CD4-positive, alpha-beta T cell treated with Interleukin-21 for 1 hour (primary cell): ENCODE results near the gene STRADB.
"Not testable (repeated sequence)": the region's sequence is repeated elsewhere in the genome, so short reads cannot be mapped to it uniquely, and the experiment has no call there.

Experiments used
- DNase-seq: peaks from one replicate; pipeline ENCODE4 v3.0.0-alpha.2; 2020

STRADB gene

DNA sequence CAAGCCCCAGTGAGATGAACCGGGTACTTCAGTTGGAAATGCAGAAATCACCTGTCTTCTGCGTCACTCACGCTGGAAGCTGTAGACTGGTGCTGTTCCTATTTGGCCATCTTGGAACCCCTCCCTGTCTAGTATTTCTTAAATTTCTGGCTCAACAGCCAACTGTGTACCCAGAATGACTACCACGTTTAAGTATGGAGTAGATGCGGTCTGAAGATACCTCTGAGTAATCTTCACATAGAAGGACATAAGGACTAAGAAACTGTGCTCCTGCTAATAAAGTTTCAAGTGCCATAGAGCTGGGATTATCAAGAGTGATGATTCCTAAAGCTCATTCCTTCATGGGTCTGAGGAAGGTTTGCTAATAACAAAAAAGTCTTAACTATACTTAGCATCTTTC, 20.7 kb upstream of the STRADB start:
- DNase-seq = no peak

- DNase-seq = peak; percentile 52
These were observed 19.4 kb upstream of the STRADB start for GRCh38 chr2:201432038-201432620.

- DNase-seq = no peak
These were observed 18.7 kb upstream of the STRADB start for GRCh38 chr2:201432621-201433393.

GRCh38 chr2:201433394-201433995, 18.0 kb upstream of the STRADB start:
- DNase-seq = peak; percentile 25

DNA sequence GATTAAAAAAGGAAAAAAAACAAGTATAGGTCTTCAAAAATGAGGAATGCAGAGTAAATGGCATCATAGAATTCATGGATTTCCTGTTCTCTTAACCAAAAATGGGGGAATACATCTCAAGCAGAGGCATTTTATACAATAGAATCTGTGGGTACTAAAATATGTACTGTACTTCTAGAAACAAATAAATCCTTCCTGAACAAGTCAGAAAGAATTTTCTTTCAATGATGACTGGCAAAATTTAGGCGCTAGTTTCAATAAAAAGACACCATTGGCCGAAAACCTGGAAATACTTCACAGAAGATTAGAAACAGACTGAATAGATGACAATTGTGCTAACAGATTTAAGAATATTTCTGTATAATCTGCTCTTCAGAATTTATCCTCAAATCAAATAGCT, 15.4 kb upstream of the STRADB start:
- DNase-seq = no peak

- DNase-seq = not testable (repeated sequence)
These were observed 12.1 kb upstream of the STRADB start for GRCh38 chr2:201439336-201439922.

DNA sequence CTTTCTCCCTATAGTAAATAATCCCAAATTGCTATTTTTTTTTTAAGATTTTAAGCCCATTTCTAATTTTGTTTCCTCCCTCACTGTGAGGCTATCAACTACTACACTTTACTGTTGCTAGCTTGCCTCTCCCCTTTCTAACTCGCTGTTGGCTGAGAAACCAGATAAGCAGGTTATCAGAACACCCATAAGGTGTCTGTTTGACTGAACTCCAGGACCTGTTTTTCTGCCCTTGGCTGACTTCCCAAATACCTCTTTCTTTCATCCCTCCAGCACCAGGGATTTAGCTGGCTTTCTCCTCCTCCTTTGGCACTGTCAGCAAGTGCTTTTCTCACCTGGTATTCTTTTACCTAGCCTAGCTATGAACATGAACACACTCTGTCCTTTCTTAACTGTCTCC, 11.4 kb upstream of the STRADB start:
- DNase-seq = no peak

GRCh38 chr2:201441409-201441808, 10.1 kb upstream of the STRADB start:
- no peak for DNase-seq

DNA sequence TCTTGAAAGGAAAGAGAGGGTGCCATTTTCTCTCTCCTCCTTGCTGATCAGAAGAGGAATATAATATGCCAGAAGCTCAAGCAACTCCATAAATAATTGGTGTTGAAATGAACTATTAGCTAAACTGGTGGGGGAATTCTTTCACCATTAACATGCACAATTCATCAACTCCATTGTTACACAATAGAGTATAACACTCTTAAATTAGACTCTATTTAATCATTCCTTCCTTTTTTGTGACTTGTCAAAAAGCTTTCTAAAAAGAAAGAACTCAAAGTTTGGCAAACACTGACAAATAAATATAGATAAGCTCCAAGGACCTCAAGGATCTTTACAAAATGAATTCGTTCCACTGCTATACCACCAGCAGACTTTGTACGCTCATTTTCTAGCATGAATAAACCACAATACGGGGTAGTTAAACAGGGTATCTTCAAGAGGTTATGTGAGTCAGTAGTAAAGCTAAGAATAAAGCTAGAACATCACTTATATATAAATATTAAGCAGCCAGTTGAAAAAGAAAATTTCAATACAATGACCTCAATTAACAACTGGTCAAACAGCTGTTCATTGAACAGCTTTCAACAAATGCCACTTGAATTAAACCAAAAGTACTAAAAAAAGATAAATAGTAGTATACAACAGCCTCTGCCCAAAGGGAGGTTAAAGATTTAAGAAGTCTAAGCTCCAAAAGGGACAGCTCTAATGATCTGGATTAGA, 6.6 kb upstream of the STRADB start:
- no peak for DNase-seq

DNA sequence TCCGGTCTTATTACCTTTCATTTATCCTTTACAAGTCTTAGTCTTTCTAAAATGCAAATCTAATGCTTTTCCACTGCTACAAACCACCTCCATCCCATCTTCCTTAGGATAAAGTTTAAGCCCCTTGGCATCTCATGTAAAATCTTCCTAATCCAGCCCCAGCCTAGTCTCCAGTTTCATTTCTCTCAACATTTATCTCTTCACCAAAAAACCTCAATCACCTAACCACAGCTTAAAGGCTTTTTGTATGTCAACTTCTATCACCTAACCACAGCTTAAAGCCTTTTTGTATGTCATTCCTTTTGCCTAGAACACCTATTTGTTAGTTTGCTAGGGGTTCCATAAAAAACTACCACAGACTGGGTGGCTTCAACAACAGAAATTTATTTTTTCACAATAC, 4.5 kb upstream of the STRADB start:
- DNase-seq = peak; percentile 51

- DNase-seq = no peak
These were observed 3.5 kb upstream of the STRADB start for GRCh38 chr2:201448061-201448460.

DNA sequence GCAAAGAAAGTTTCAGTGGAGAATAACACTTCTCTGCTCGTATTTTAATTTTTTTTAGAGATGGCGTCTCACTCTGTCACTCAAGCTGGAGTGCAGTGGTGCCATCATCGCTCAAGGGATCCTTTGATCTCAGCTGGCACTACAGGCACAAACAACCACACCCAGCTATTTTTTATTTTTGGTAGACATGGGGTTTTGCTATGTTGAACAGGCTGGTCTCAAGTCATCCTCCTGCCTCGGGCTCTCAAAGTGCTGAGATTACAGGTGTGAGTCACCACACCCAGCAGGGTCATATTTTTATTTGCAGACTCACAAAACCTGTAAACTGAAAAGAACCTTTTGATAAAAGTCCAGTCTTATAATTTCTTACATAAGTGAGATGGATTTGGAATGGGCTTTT, 2.8 kb upstream of the STRADB start:
- DNase-seq = peak; percentile 62

DNA sequence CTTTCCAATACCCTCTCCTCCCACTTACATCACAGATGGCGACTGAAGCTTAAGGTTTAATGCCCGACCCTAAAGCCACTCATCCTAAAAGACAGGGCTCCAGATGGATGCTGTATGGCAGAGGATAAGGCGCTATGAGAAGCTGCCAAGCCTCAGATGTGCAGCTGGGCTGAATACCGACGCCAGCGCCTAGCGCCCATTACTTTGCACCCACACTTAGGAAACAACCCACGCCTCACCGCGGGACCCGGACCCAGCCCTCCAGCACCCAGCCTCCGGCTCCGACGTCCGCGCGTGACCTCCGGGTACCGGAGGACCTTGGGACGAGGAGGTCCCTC, 617 bp upstream of the STRADB start:
- no peak for DNase-seq

DNA sequence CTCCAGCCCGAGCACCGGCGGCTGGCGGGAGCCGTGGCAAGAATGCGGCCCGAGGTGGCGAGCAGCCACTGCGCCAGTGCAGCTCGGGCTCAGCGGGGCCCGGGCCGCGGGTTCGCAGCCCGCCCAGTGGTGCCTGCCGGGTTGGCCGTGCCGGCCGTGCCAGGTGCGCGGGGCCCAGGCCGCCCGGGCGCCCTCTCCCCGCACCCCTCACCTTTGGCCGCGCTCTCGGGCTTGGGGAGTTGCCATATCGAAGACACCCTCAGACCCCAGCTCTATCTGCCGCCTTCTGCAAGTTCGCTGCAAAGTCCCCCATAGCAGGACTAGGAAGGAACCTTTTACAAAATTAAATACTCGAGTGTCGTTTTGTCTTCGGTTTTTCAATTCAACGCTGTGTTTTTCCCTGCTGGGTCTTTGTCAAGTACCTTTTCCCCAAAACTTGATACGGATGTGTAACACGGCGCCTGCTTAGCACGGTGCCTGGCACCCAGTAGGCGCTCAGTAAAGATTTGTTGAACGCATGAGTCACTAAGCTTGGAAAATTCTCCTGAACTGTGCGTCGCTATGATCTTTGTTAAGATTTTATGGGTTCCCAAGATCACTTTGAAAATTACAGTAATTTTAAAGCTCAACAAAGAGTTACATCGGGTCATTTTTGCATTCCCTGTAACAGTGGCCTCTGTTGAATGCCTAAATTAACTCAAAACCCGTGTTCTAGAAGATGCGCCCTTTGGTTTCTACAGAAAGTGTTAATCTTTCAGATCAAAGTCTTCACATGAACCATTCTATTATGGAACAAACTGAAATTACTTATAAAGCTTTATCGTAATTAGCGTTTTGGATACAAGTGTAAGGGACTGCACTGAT, 750 bp downstream of the STRADB start:
- no peak for DNase-seq

DNA sequence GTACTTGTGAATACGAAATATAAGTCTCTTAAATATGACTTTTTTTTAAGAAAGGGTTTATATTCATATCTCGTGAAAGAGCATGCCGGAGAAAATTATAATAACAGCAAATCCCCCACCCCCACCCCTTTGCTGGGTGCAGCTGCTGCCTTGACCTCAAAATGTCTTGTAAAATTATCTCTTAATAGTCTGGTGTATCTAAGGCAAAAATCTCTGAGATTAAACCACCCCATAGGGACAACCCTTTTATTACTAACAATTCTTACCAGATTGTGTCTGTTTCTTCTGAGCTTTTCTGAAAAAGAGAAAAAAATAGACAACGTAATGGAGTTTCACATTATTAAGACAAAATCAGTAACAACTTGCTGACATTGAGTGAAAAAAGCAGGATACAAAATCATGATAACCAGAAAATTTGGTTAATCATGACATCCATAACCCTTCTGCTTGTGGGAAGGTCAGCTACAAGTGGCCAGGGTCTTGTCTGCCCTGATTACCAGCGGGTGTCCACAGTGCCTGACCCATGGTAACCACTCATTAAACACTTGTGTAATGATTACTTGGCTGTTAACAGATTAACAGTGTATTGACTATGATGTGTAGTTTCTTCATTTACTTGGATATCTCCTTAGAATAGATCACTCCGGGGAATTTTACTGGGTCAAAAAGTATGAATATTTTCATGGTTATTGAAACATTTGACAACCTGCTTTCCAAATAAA, 1.5 kb downstream of the STRADB start:
- no peak for DNase-seq

GRCh38 chr2:201458381-201458780, 6.8 kb downstream of the STRADB start:
- DNase-seq = no peak

DNA sequence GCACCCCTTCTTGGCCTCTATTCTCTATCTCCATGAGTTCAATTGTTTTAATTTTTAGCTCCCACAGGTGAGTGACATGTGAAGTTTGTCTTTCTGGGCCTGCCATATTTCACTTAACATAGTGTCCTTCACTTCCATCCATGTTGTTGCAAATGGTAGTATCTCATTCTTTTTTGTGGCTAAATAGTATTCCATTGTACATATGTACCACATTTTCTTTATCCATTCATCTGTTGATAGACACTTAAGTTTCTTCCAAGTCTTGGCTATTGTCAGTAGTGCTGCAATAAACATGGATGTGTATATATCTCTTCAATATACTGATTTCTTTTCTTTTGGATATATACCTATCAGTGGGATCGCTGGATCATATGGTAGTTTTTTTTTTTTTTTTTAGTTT, 9.0 kb downstream of the STRADB start:
- DNase-seq = no peak

- no peak for DNase-seq
These were observed 13.0 kb downstream of the STRADB start for GRCh38 chr2:201464547-201464946.

- no peak for DNase-seq
These were observed 14.0 kb downstream of the STRADB start for GRCh38 chr2:201465524-201465971.

GRCh38 chr2:201466050-201466675, 14.6 kb downstream of the STRADB start:
- DNase-seq = no peak

GRCh38 chr2:201467666-201468065, 16.1 kb downstream of the STRADB start:
- no peak for DNase-seq
